ENCODE data around the gene OR5K2. TPM values are rescaled to one million over a fixed set of nuclear protein-coding genes. Genes with fewer than 3 reads are reported as not detected.

The OR5K2 gene
- total RNA-seq, 6 experiments from 2014 or later = not detected

- no peaks in the 10 kb centered on the region for H3K36me3 Mint-ChIP-seq (ENCODE audit: low read depth)
- H3K27ac Mint-ChIP-seq = no peak overlapping the region
- no peak overlapping the region for H3K4me3 Mint-ChIP-seq
- no peaks in the 10 kb centered on the region for H3K4me1 Mint-ChIP-seq (ENCODE audit: low read depth)
- H3K9me3 Mint-ChIP-seq = no peaks in the 10 kb centered on the region
- H3K27me3 Mint-ChIP-seq (ENCODE audit: insufficient read depth) = peaks cover 16% of the 10 kb centered on the region
- TF ChIP-seq, protein P1, sequence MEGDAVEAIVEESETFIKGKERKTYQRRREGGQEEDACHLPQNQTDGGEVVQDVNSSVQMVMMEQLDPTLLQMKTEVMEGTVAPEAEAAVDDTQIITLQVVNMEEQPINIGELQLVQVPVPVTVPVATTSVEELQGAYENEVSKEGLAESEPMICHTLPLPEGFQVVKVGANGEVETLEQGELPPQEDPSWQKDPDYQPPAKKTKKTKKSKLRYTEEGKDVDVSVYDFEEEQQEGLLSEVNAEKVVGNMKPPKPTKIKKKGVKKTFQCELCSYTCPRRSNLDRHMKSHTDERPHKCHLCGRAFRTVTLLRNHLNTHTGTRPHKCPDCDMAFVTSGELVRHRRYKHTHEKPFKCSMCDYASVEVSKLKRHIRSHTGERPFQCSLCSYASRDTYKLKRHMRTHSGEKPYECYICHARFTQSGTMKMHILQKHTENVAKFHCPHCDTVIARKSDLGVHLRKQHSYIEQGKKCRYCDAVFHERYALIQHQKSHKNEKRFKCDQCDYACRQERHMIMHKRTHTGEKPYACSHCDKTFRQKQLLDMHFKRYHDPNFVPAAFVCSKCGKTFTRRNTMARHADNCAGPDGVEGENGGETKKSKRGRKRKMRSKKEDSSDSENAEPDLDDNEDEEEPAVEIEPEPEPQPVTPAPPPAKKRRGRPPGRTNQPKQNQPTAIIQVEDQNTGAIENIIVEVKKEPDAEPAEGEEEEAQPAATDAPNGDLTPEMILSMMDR (IDR thresholded peaks at IDR 0.05) = no peak
- DNase-seq = no peak
Observed at GRCh38 chr3:98529856-98530459, 32.5 kb downstream of the OR5K2 start.

DNA sequence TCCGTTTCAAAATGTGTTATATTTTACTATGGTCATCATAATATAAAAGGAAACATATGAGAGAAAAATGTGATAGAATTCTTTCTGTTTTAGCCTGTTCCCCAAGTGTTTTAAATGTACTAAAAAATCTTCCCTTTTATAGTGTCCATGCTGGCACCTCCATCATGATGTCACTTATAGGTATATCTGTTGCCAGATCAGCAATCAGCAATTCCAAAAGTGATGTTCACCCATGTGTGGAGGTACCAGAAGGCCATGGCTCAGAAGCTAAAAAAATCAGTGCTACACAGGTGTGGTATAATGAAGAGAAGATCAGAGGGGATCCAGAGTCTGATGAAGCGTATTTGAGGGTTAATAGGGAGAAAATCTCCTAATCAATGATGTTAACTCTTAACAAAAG is 33.2 kb downstream of the OR5K2 start:
- H3K27ac Mint-ChIP-seq = no peak overlapping the region
- H3K27me3 Mint-ChIP-seq (ENCODE audit: insufficient read depth) = peaks cover 16% of the 10 kb centered on the region
- no peak for DNase-seq
- no peaks in the 10 kb centered on the region for H3K9me3 Mint-ChIP-seq
- no peak overlapping the region for H3K4me3 Mint-ChIP-seq
- H3K36me3 Mint-ChIP-seq (ENCODE audit: low read depth) = no peaks in the 10 kb centered on the region
- TF ChIP-seq, protein P1 (IDR thresholded peaks at IDR 0.05) = no peak
- H3K4me1 Mint-ChIP-seq (ENCODE audit: low read depth) = no peaks in the 10 kb centered on the region

DNA sequence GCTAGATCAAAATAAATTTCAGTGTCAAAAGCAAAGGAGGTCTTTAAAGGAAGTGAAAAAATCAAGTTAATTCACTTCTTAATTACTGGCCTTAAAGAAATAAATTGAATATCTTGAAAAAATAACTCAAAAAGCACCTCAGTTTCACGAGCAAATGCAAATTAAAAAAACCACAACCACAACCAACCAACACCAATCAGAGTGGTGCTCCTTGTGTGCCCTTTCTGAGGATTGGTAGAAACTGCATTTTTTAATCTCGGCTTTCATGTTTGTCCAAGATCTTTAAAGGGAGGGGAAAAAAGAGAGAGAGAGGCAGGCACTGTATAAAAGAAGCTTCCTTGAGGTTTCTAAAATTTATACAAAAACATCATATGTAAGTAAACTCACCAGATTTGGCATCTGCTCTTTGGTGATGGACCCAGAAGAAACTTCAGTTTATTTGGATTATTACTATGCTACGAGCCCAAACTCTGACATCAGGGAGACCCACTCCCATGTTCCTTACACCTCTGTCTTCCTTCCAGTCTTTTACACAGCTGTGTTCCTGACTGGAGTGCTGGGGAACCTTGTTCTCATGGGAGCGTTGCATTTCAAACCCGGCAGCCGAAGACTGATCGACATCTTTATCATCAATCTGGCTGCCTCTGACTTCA is 34.3 kb downstream of the OR5K2 start, which contains the start of gene GPR15:
TSS of gene GPR15 (plus strand) at position 357 of the 653 bp plus-strand sequence. CDS start at position 413, 56 bp downstream.
- Mint-ChIP-seq H3K4me1 (ENCODE audit: low read depth) (no peaks in the 10 kb centered on the region), H3K4me3 (no peak within 1 kb of the TSS), H3K36me3 (ENCODE audit: low read depth) (no peaks in the 10 kb centered on the region), H3K9me3 (no peaks in the 10 kb centered on the region), H3K27me3 (ENCODE audit: insufficient read depth) (peaks cover 16% of the 10 kb centered on the region), H3K27ac (no peak within 1 kb of the TSS)
- no peak for DNase-seq
- TF ChIP-seq, protein P1 (IDR thresholded peaks at IDR 0.05) = no peak

DNA sequence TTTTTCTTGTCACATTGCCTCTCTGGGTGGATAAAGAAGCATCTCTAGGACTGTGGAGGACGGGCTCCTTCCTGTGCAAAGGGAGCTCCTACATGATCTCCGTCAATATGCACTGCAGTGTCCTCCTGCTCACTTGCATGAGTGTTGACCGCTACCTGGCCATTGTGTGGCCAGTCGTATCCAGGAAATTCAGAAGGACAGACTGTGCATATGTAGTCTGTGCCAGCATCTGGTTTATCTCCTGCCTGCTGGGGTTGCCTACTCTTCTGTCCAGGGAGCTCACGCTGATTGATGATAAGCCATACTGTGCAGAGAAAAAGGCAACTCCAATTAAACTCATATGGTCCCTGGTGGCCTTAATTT is 34.8 kb downstream of the OR5K2 start:
- H3K9me3 Mint-ChIP-seq = no peaks in the 10 kb centered on the region
- H3K4me1 Mint-ChIP-seq (ENCODE audit: low read depth) = no peaks in the 10 kb centered on the region
- H3K27ac Mint-ChIP-seq = no peak overlapping the region
- H3K27me3 Mint-ChIP-seq (ENCODE audit: insufficient read depth) = peaks cover 16% of the 10 kb centered on the region
- no peak overlapping the region for H3K4me3 Mint-ChIP-seq
- no peaks in the 10 kb centered on the region for H3K36me3 Mint-ChIP-seq (ENCODE audit: low read depth)
- TF ChIP-seq, protein P1 (IDR thresholded peaks at IDR 0.05) = no peak
- DNase-seq = no peak

- peaks cover 16% of the 10 kb centered on the region for H3K27me3 Mint-ChIP-seq (ENCODE audit: insufficient read depth)
- no peak overlapping the region for H3K4me3 Mint-ChIP-seq
- DNase-seq = no peak
- no peaks in the 10 kb centered on the region for H3K9me3 Mint-ChIP-seq
- no peak overlapping the region for H3K27ac Mint-ChIP-seq
- H3K36me3 Mint-ChIP-seq (ENCODE audit: low read depth) = no peaks in the 10 kb centered on the region
- no peaks in the 10 kb centered on the region for H3K4me1 Mint-ChIP-seq (ENCODE audit: low read depth)
- TF ChIP-seq, protein P1 (IDR thresholded peaks at IDR 0.05) = no peak
Observed at GRCh38 chr3:98532709-98533571, 35.5 kb downstream of the OR5K2 start.
